Activated T-cell treated with anti-CD3 and anti-CD28 coated beads for 4 hours (primary cell): ENCODE measurements around the gene OSBPL1A.

Source experiments
- DNase-seq: peaks from one replicate; pipeline ENCODE4 v3.0.0-alpha.2; 2020

OSBPL1A gene

GRCh38 chr18:24322584-24323136 lies 75.0 kb downstream of the OSBPL1A start:
- no peak for DNase-seq

- no peak for DNase-seq
These were observed 76.6 kb downstream of the OSBPL1A start for GRCh38 chr18:24321071-24321470.

DNA sequence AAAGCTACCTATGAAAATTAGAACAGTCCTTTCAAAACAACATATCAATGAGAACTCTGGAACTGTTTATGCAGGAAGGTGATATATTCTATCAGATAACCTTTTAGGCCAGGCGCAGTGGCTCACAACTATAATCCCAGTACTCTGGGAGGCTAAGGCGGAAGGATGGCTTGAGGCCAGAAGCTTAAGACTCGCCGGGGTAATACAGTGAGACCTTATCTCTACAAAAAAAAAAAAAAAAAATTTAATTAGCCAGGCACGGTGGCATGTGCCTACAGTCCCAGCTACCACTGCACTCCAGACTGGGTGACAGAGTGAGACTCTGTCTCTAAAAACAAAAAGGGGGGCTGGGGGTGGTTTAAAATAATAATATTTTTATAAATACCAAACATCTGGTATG lies 77.9 kb downstream of the OSBPL1A start:
- DNase-seq = no peak

GRCh38 chr18:24317370-24317769 lies 80.3 kb downstream of the OSBPL1A start:
- no peak for DNase-seq

DNA sequence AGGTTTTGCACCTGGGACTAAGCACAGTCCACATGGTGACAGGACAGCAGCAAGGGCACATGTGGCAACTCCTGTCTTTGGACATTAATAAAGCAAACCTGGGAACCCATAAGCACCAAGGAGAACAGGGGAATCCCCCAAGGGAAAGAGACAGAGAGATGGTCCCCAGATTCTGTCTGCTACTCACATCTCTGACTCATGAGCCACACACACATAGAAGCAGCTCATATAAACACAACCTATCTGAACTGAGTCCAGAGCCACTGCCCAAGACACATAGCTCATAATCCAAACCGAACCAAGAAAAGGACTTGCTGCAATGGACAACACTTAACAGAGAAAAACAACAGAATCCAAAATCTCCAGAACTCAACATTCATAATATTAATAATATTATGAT lies 82.5 kb downstream of the OSBPL1A start:
- no peak for DNase-seq

DNA sequence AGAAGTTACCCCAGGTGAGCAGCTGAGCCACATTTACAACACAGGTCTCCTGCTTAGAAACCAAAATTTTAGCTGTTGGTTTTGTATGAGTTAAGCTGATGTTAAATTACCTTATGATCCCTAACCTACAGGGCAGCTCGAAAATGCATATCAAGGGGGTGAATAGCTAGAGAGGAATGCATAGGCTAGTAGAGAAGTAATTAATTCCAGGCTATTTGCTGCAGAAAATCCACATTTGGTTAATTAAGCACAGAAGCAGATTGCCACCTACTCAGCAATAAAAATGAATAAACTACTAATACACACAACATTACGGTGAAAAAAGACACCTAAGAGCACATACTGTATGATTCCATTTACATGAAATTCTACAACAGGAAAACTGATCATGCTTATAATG lies 91.4 kb downstream of the OSBPL1A start:
- DNase-seq = no peak

DNA sequence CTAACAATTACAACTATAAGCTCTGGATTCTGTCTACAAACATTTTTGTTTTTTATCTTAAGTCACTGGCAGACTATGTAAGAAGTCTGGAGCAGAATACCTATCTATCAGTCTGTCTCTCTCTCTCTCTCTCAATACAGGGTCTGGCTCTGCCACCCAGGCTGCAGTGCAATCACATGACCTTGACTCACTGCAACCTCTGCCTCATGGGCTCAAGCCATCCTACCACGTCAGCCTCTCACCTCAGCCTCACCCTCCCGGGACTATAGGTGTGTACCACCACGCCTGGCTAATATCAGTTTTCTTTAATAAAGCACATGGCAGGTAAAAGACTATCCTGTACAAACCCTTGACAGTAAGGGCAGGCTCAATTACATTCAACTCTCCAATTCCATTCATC lies 96.9 kb downstream of the OSBPL1A start:
- DNase-seq = no peak

GRCh38 chr18:24296276-24296675 lies 101.3 kb downstream of the OSBPL1A start:
- no peak for DNase-seq

DNA sequence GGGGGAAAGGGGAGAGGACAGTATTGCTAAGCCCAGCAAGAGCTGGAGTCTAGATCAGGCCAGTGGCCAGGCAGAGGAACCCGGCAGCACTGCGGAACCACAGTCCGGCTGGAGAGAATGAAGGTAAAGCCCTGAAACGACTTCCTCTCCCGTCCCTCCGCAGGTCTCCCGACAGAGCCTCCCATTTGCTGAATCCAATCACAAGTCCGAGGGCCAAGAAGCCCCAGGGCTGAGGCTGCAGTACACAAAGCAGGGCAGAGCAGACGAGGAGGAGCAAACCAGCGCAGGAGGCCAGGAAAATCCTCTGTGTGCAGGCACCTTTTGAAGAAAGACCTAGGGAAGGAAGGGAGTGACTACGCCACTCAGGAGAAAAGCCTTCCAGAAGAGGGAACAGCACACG lies 104.4 kb downstream of the OSBPL1A start:
- DNase-seq = no peak

GRCh38 chr18:24278591-24278990 lies 119.0 kb downstream of the OSBPL1A start:
- DNase-seq = no peak

DNA sequence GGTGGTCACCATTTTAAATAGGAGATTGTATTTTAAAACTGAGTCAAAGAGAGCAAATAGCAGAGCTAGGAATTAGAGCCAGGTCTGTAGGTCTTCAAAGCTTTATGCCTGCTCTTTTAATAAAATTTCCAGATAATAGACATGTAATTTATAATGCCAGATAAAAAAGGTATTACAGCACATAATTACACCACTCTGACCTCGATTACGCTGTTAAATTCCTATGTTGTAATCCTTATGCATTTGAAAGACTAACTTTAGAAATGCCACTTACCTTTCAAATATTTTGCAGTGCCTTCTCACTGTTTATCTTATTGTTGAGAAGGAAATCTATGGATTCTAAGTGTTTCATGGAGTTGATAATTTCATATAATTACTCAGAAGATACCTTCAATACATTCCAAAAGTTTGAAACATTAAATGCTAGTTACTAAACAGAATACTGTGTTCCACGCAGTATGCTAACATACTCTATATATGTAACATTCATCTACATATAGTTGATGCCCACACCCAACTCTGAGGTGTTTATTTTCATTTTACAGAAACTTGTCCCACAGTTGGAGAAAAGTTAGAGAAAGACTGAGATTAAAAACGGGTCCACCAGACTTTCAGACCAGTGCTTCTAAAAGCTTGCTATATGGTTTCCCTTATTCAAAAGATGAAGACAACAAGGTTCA lies 120.0 kb downstream of the OSBPL1A start:
- no peak for DNase-seq

DNA sequence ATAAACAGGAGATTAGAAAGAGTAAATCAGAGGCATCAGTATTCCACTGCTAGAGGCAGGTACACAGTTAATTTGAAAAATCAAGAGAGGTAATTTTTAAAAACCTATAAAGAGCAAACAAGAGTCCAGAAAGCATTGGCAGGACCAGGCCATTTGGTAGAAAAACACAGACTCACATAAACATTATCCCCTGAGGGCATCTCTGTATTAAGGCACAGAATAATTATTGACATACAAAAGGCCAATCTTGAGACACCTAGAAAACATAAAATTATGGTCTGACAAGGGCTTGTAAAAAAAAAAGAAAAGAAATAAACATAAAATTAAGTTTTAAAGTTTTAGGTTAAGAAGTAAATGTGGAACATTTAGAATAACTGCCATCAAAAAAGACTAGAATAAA lies 120.6 kb downstream of the OSBPL1A start:
- no peak for DNase-seq

DNA sequence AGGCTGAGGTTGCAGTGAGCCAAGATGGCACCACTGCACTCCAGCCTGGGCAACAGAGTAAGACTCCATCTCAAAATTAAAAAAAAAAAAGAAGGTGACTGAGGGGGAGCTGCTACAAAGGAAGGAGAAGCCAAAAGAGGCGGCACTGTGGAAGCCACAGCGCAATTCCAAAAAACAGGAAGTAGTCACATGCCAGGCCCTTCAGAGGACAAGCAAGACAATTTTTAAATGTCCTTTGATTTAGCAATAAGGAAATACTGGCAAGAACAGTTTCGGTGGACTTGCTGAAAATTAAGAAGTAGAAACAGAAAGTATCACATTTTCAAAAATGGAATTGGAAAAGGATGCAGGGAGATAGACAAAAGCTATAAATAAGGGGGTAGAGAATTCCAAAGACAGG lies 122.8 kb downstream of the OSBPL1A start:
- no peak for DNase-seq

GRCh38 chr18:24273596-24273995 lies 124.0 kb downstream of the OSBPL1A start:
- no peak for DNase-seq

DNA sequence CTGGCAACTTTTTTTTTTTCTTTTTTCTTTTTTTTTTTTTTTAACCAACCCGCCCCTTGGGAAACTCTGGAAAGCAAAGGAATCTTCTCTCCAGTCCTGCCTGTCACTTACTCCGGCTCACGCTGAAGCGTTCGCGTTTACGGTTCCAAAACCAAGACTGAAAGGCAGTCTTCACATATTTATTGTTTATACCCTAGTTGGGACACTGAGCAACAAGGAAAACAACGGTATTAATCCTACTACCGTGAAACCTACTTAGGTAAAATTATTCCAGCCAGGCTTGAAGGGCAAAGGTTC lies 125.4 kb downstream of the OSBPL1A start:
- DNase-seq = no peak

GRCh38 chr18:24271381-24272228 lies 126.0 kb downstream of the OSBPL1A start:
- no peak for DNase-seq

DNA sequence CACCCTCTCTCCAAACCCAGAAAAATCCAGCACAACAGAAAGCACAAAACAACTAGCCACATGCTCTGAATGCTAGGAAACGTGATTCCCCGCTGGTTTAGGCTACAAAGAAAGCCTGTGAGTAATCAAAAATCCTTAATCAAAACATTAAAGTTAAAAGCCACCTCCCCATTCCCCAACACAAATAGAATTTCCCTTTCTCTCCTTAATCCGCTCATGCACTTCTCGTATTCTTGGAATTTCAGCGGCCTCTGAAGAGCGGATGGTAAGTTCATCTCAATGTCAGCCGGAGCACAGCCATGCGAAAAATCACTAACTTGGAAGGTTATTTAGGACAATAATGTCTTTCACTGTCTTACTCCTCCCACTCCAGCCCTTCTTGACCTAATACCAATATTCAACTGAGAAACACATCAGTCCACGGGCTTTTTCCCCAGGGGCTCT lies 126.7 kb downstream of the OSBPL1A start:
- DNase-seq = no peak

- DNase-seq = no peak
These were observed 127.2 kb downstream of the OSBPL1A start for GRCh38 chr18:24270358-24270936.

DNA sequence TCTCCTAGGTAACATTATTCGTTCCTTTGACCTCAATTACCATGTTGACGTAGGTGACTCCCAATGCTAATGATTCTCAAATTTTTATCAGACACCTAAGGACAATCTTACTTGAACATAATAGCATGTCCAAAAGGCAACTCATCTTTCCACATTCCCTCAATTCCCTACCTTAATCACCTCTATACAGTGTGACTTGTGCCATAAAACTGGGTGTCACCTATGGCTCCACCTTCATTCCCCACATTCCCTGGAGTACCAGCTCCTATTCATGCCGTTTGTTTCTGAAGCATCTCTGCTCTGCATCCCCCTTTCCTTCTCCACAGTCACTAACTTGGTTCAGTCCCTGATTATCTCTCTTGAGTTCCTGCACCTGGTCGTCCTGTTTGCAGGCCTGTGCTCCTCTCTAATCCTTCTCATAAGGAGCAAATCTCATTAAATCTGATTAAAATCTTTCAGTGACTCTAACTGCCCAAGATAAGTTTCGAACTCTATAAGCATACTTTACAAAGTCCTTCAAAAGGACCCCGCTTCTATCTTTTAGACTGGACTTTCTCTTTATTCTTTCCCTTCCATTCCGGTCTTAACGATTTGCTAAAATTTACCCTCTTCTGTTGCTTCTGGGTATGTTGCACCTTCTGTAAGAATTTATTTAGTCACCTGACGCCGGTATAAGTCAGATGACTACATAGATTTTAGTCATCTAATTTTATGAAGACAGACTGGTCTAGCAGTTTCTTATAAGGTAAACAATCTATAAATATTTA lies 128.7 kb downstream of the OSBPL1A start:
- no peak for DNase-seq

DNA sequence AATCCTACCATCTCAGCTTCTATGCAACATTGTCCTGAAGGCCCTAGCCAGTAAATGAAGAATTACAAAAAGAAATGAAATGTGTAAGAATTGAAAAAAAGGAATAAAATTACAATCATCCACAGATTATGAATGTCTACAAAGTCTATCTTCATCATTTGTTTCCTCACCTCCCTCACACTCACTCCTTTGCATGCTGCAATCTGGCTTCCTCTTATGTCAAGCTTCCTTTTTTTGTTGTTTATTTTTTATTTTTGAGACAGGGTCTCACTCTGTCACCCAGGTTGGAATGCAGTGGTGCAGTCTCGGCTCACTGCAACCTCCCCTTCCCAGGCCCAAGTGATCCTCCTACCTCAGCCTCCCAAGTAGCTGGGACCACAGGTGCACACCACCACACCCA lies 129.7 kb downstream of the OSBPL1A start:
- DNase-seq = no peak

DNA sequence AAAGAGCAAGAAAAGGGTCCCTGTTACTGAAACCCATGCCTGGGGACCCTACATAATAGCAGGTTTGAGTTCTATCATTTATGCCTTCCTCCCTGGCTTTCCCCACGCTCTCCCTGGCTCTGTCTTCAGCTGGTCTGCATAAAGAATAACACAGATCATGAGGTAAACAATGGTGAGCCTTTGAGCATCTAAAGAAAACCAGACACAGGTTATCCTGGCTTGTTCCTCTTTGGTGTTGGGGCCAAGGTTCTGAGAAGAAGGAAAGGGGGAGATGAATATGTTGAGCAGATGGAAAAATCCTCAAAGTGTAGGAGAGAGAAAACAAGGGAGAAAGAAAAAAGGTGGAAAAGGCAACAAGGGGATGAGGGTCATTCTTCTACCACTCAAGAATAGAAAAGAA lies 131.5 kb downstream of the OSBPL1A start:
- no peak for DNase-seq

DNA sequence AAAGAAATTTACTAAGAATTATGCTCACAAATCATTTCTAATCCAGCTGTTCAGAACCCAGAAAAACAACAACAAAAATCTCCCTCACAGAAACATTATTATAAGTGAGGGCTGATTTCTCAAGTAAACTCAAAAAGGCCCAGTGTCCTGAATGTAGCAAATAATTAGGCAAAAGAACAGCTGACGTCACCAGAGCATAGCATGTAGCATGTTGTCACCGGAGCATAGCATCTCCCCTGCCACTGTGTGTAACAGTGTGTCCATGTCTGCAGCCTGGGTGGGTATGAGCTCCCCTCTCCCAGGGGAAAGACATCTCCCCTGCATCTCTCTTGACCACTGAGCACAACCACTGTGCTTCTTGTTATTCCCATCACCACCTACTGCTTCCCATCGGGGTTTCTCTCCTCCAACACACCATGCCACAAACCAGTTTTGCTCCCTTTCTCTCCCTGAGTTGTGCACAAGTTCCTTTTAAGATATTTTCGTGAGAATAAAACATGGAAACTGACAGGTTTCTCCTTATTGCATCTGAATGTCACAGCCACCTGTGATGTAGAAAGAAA lies 132.0 kb downstream of the OSBPL1A start:
- no peak for DNase-seq

DNA sequence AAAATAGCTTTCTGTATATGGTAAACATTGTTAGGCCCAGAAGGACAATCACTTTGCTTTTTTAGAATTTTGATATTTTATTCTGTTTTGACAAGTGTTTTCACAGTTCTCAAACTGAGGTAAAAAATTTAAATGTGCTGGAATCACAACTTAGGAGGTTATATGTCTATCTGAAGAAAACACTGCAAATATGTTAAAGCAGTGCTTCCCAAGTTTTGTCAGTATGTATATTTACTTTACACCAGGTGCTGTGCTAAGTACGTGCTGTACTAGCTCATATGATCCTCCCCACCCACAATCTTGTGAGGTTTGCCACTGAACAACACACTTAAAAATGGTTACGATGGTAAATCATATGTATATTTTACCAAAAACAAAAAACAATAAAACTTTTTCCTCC lies 134.6 kb downstream of the OSBPL1A start:
- DNase-seq = no peak
